DMS53 treated with DMSO at 0.1 percent for 48 hours (cell line): ENCODE data around the gene STX8.

Experiments used
- DNase-seq: peaks from one replicate; lab custom pipeline; 2025; ENCODE audit not compliant: unreplicated experiment; lab: John Stamatoyannopoulos, UW

STX8 gene

DNA sequence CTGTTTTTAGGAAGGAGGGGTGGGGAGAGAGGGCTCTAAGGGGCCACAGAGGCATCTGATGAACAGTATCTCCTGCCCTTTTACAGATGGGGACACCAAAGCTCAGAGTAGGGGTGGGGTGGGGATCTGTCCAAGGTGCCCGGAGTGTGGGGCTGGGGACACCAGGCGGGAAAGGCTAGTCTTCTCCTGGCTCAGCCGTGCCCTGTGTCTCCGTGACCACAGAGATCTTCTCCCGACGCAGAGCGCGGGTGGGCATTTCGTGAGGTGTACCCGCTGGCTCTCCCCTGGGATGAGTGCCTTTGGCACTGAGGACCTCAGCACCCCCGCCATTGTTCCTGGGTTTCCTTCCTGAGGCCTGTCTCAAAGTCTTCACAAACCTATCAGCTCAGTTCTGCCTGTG lies 344.8 kb downstream of the STX8 start:
- DNase-seq, result no peak

DNA sequence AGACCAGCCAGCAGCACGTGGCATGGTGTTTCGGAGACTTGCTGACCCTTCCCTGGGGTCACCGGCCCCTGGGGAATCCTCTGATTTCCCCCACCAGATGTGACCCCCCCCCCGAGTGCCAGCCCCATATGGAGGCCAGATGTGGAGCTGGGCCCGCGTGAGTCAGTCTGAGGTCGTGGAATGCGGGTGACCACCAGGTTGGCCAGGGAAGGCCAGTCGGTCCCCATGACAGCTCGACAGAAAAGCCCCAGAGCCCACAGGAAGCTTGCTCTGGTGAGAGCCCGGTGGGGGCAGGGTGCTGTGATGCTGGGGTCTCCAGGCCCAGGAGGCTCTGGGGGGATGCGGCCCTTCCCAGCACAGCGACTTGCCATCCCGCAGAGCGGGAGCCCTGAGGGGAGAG lies 345.3 kb downstream of the STX8 start:
- no peak for DNase-seq

DNA sequence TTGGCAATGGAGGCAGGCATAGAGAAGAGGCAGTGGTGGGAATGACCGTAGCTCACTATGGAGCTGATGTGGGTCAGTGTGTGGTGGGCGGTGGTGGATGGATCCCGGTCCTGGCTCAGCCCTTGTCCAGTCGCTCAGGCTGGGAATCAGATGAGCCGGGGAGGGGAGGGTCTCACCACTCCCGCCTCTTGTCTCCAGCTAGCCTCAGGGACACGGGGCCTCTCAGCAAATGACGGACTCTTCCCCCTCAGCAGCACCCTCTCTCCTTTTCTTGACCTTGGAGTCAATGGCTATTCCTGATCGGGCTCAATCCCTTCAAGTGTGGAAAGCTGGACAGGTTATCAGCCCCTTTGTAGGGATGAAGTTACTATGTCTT lies 345.8 kb downstream of the STX8 start:
- no peak for DNase-seq

DNA sequence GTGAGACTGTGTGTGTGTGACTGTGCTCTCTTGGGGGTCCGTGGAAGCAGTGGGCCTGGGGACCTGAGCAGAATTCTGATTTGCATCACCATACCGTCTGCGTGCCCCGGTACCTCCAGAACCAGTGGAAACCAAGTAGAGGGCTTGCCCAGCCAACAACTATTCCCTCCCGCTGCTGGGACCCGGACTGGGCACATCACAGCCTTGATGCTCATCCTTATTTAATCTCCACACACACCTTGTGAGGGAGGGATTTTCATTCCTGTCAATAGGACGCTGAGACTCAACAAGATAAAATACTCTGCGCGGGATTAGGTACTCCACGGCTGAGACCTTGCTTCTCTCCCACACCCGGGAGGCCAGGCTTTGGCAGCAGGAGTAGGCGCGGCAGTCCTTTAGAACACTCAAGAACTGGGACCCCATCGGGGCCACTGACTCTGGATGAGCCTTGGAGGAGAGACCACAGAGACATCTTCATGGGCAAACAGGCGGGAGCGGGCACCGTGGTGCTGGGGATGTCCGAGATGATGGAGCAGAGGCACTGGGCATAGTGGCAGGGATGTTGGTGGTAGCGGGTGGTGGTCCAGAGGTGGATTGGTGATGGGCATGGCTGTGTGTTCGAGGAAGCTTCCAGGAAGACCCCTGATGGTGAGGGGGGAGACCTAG lies 346.3 kb downstream of the STX8 start:
- DNase-seq, result no peak

DNA sequence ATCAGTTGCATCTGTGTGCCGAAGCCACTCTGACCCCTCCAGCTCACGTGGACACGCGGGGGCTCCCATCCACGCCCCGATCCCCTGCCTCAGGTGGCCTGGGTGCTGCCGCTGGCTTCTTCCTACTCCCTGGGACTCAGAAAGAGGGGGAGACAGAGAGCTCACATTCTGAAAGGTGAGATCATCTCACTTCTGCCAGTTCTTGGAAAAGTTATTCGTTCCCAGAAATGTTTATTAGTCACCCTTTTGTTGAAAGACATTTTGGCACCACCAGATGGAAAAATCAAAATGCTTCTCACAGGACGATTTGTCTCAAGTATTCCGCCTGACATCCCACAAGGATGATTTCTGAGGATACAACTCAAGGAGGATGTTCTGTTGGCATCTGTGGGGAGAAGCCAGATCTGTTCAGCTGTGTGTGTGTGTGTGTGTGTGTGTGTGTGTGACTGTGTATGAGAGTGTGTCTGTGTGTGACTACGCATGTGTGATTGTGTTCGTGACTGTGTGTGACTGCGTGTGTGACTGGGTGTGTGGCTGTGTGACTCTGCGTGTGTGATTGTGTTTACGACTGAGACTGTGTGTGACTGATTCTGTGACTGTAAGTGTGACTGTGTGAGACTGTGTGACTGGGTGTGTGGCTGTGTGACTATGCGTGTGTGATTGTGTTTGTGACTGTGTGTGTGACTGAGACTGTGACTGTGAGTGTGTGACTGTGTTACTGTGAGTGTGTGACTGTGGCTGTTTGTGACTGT lies 347.0 kb downstream of the STX8 start:
- no peak for DNase-seq

DNA sequence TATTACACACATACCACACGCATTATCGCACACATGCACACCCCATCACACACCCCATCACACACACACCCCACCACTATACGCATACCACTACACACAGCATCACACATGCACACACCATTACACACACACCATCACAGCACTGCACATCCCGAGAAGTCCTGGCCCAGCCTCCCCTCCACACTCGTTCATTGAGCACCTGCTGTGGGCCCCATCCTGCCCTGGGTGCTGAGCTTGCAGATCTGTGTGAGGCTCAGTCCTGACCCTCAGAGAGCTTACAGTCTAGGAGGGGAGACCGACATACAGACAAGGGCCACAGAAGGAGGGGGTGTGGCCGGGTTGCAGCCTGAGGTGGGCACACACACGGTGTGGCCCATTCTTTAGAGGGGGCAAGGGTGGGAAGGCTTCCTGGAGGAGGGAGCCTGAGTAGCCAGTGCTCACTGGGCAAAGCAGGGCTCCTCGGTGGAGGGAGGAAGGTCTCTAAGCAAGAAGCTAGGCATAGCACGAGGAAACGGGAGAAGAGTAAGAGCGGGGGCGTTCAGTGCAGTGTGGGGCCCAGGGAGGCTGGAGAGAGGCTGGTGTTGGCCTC lies 347.7 kb downstream of the STX8 start:
- no peak for DNase-seq

DNA sequence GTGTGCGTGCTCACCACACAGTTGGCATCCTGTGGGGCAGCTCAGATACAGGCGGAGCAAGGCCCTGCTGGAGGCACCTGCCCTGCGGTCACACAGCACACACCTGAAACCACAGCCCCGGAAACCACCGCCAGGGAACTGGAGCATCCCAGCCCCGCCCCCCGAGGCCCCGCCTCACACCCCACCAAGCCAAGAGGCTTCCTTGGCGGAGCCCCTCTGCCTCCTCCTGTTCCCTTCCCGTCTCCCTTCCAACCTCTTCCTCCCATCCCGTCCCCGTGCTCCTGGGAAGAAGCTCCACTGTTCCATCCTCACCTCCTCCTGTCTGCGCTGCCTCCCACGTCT lies 348.9 kb downstream of the STX8 start:
- DNase-seq, result no peak

DNA sequence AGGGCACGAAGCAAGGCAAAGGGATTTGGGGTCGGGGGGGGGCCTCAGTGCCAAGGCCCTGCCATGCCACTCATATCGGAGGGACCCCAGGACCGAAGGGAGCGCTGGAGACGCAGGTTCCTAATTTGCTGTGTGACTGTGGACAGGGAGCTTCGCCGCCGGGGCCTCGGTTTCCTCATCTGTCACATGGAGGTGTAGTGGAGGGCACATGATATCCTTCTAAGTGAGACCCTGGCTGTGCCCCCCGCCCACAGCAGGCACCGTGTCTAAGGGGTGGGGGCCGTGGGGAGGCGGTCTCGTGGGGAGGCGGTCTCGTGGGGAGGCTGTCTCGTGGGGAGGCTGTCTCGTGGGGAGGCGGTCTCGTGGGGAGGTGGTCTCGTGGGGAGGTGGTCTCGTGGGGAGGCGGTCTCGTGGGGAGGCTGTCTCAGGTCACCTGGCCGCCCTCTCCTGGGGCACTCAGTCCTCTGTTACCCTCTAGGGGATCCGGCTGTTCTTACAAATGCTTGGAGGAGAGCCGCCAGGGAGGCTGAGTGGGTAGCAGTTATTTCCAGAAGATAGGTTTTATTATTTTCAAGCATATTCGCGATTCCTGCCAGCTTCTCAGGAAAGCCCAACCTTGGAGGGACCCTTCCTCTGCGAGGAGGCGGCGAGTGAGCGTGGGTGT lies 349.4 kb downstream of the STX8 start:
- DNase-seq, result no peak

DNA sequence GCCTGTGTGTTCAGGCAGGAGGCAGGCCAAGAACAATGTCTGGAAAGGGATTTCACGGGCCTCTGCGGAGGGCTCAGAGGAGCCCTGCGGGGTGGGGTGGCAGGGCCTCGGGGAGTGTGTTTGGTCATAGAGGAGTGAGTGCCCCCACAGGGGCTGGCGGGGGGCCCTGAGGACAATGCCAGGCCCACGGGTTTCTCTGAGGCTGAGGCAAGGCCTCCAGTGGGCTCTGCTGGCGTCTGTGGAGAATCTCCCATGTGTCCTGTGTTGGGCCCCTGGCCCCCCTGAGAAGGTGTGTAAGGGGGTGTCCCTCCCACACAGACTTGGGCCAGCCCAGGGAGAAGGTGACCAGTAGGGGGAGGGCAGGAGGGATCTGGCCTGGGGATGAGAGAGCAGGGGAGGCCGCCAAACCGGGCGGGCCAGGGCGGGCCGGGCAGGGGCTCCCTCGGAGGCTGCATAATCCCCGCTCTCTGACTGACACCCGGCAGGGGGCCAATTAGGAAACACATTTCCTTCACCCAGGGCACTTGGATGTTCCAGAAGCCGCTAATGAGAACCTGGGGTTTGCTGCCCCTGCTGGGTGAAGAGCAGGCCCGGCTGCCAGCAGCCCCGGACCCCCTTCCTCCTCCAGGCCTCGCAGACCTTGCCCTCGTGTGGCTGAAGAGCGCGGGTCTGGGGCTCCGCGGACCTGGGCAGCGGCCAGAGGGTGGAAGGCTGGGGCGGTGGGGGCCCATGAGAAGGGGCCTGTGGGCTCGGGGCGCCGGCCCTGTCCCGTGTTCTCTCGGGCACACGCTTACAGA lies 350.1 kb downstream of the STX8 start:
- DNase-seq, result no peak

DNA sequence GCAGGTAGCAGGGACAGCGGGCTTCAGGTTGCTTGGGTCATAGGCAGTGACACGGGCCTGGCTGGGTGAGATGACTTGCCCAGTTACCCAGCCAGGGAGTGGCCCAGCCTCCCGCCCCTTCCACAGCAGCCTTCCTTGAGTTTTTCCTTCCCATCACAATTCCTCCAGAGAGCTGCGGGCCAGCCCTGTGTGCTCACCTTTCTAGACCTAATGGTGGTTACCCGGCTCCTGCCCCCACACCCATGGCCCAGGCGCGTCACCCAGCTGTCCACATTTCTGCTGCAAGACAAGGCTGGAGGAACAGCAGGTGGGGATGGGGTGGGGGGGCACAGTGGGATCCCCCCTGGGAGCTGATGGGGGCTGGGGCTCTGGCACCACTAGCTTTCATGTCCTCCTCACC lies 351.1 kb downstream of the STX8 start:
- DNase-seq, result no peak

DNA sequence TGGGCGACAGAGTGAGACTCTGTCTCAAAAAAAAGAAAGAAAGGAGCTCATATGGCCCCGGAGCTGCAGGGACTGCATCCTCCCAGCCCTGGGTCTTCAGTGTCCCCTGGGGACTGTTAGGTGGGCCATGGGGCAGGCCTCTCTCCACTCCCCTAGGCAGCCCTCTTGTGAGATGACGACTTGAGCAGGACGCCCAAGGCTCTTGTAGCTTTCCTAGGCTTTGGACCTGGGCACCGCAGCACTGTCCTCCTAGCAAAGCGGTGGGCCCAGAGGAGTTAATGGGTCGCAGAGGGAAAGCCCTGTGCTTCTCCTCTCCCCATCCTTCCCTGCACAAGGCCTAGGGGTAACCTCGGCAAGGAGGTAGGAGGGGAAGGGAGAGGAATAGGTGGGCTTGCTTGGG lies 352.1 kb downstream of the STX8 start:
- no peak for DNase-seq

DNA sequence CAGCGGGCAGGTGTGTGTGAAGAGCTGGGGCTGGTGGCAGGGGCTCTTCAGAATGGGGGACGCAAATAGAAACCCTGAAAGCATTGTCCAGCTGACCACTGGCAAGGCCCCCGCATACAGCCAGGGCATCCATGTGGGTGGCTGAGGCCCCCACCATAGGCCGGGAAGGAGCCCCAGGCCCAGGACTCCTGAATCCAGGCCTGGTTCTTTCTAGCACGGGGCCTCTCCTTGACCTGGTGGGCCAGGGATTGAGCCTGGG lies 353.8 kb downstream of the STX8 start:
- no peak for DNase-seq

DNA sequence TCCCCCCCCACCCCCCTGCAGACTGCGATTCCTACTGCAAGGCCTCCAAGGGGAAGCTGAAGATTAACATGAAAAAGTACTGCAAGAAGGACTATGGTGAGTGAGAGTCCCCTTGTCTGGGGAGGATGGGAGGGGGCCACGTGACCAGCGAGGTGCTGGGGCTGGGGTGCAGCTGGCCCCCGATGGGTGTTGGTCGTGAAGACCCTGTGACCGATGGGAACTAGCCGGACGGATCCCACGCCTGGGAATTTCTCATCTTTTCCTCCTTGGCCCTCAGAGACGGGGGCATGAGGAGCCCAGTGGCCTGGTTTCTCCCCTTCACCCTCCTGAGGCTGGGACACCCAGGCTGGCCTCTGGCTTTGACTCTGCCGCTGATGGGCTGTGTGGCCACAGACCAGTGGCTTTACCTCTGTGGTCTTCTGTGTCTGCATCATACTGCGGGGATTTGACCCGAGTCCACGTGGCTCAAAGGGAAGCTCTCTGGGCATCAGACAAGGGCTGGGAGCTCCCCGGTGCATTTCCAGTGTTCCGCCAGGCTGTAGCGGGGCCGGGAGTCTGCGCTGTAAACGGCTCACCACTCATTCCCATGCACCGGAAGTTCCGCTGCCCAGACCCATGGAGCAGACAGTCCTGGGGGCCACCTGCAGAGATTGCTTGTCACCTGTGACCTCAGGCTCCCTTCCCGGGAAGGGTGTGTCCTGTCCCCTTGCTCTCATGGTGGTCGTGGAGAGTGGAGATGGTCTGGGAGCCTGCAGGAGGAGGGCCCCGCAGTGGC lies 354.3 kb downstream of the STX8 start:
- no peak for DNase-seq

DNA sequence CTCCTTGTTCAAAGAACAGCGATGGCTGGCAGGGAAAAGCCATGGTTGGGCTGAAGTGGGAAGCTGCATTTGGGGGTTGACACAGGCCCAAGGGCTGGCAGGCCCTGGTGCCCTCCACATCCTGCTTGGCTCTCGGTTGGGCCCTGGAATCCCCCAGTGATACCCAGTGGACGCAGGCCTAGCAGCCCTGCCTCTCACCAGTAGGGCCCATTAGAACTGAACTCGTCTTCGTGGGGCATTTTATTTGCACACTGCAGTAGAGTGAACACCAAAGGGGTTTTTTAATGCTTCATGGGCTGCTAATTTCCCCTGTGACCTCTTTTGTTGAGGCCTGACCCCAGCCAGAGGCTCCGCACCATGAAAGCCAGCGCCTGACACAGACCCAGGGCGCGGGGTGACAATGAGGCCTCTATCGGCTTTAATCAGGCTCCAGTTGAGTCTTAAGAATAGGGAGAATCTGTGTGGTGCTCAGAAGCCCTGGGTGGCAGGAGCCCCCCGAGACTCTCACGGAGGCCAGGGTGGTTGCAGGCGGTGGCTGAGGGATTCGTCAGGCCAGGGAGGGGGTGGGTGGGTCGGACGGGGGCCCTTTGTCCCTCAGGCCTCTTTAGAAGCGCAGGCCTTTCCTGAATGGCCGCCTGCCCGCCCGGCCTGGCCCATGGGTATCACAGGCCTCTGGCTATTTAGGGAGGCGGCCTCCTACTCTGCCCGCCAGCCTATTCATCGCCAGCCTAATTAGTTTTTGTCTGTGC lies 355.0 kb downstream of the STX8 start:
- no peak for DNase-seq

DNA sequence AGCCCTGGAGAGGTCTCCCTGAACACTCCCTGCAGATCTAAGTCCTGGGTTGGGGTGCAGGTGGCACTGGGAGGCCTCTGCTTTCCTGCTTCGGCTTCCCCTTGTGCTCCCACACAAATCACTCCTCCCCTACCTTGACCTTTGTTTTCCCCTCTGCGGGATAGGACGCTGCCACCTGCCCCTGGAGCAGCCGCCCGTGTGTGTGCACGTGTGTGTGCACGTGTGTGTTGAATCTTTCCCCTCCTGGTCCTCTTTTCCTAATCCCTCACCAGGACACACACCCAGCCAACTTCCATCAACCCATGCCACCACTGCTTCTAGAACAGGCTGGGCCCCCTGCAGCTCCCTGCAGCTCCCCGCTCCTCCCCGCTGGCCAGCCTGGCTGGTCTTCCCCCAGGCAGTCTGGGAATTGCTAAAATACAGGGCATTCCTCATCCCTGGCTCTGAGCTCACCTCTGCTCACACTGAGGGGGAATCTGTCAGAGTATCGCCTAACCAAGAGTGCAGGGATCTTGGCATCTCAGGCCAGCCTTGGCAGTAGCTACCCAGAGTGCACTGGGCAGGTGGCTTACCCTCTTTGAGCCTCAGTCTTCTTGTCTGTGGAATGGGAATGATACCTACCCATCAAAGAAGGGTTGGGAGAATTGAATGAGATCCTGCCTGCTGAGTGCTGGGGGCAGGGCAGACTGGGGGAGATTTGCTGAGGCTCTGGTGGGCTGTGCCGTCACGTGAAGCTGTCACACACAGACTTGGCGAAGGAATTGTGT lies 355.8 kb downstream of the STX8 start:
- DNase-seq, result no peak

DNA sequence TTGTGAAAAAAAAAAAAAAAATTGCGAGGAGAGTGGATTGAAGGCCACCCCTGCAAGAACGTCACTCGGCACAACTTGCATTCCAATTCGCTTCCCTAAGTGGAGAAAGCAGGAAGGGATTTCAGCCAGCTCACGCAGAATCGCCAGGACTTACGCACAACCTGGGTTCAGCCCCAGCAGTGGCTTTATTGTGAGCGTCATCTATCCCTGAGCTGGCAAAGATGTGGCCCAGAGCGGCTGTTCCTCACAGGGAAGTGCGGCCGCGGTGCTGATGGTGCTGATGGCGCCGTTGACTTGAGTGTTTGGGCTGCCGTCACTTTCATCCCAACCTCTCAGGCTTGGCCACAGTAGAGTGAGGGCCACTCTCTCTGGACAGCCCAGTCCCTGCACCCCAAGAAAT lies 356.7 kb downstream of the STX8 start:
- DNase-seq, result no peak

DNA sequence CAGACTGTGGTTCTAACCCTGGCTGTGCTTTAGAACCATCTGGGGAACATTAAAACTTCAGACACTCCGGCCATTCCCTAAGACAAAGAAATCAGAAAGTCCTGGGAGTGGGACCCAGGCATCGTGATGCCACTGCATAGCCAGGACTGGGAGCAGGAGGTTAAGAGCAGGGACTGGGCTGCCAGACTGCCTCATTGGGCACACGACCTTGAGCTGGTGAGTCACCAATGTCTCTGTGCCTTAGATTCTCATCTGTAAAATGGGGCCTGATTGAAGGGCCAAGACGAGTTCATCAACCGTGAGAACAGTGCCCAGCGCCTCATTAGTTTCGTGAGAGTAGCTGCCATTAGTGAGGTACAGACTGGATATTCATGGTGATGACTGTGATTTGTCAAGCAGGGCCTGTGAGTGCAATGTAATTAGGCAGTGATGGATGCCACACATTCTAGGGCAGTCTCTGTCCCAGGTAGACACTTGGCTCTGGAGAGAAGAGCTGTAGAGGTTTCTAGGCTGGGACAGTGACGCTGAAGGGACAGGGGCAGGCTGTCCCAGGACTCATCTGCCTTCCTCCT lies 357.5 kb downstream of the STX8 start:
- DNase-seq, result no peak

DNA sequence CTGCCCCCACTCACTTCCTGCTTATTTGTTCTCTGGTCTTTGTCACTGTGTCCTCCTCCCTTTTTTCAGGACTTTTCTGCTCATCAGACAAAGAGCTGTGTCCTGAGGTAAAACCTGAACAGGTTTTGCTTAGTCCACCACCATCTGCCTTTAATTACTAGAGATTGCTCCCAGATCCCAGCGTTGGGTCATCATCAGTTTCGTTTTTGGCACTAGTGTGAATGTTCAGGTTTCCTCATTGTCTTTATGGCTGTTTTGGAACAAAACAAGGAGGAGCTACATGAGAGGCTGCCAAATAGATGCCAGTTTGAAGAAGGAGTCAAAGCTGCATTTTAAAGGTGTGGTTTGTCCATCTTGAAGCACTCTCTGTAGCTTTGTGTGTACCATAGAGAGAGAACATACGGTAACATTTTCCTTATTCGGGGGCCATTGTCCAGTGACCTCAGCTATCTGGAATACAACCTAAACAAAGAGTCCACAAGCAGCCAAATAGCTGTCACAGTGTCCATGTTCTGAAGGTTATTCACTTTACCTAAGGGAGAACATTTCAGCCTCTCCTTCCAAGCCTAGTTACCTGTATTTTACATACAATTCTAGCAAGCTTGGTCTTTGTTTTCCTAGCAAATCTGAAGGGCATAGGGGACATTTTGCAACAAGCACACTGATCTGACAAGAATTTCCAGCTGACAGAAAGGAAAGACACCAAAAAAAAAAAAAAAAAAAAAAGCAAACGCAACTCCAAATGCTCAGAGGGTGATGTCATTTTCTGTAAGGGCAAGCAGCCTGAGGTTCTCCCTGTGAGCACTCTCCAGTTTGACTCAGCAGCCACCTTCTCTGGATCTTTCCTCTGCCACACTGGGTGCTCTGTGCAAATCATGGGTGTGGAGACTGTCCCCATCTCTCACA lies 358.2 kb downstream of the STX8 start:
- DNase-seq, result no peak
